ENCODE results near the gene FOXA3.

Gene FOXA3

GRCh38 chr19:45878043-45878794 is 14.1 kb downstream of the FOXA3 start:
- TF ChIP-seq ZNF8 (CRISPR knock-in tag; IDR thresholded peaks at IDR 0.05), result no peak
- TF ChIP-seq ISL1 (CRISPR knock-in tag; IDR thresholded peaks at IDR 0.05), result no peak
- TF ChIP-seq PPARA (CRISPR knock-in tag; IDR thresholded peaks at IDR 0.05; ENCODE audit: borderline replicate concordance), result no peak
- TF ChIP-seq RARB (CRISPR knock-in tag; IDR thresholded peaks at IDR 0.05), result no peak
- no peak for TF ChIP-seq CSRNP3 (CRISPR knock-in tag; IDR thresholded peaks at IDR 0.05)
- TF ChIP-seq TCF4 (CRISPR knock-in tag; IDR thresholded peaks at IDR 0.05; ENCODE audit: borderline replicate concordance), result no peak
- TF ChIP-seq TOX (CRISPR knock-in tag; IDR thresholded peaks at IDR 0.05; ENCODE audit: borderline replicate concordance), result no peak
- TF ChIP-seq ARNTL (CRISPR knock-in tag; IDR thresholded peaks at IDR 0.05; ENCODE audit: borderline replicate concordance, low read depth), result no peak
- no peak for ATAC-seq

GRCh38 chr19:45879055-45879454 is 14.9 kb downstream of the FOXA3 start:
- TF ChIP-seq TCF4 (CRISPR knock-in tag; IDR thresholded peaks at IDR 0.05; ENCODE audit: borderline replicate concordance) (no peak), CREB5 (CRISPR knock-in tag; IDR thresholded peaks at IDR 0.05; ENCODE audit: low read depth) (no peak), ISL1 (CRISPR knock-in tag; IDR thresholded peaks at IDR 0.05) (no peak), OSR1 (CRISPR knock-in tag; IDR thresholded peaks at IDR 0.05) (no peak), GLIS3 (CRISPR knock-in tag; IDR thresholded peaks at IDR 0.05) (no peak), TSHZ2 (CRISPR knock-in tag; IDR thresholded peaks at IDR 0.05) (no peak), PATZ1 (CRISPR knock-in tag; IDR thresholded peaks at IDR 0.05; ENCODE audit: borderline replicate concordance) (no peak), BACH2 (CRISPR knock-in tag; IDR thresholded peaks at IDR 0.05; ENCODE audit: borderline replicate concordance) (no peak)
- ATAC-seq, result no peak

- no peak for TF ChIP-seq BACH2 (CRISPR knock-in tag; IDR thresholded peaks at IDR 0.05; ENCODE audit: borderline replicate concordance)
- TF ChIP-seq CREB5 (CRISPR knock-in tag; IDR thresholded peaks at IDR 0.05; ENCODE audit: low read depth), result no peak
- TF ChIP-seq ZFP3 (CRISPR knock-in tag; IDR thresholded peaks at IDR 0.05), result no peak
- TF ChIP-seq TCF4 (CRISPR knock-in tag; IDR thresholded peaks at IDR 0.05; ENCODE audit: borderline replicate concordance), result no peak
- no peak for TF ChIP-seq ZFP30 (CRISPR knock-in tag; IDR thresholded peaks at IDR 0.05)
- TF ChIP-seq SNAI2 (CRISPR knock-in tag; IDR thresholded peaks at IDR 0.05), result no peak
- no peak for TF ChIP-seq GLIS3 (CRISPR knock-in tag; IDR thresholded peaks at IDR 0.05)
- TF ChIP-seq ARNTL (CRISPR knock-in tag; IDR thresholded peaks at IDR 0.05; ENCODE audit: borderline replicate concordance, low read depth), result no peak
- no peak for TF ChIP-seq ZNF70 (CRISPR knock-in tag; IDR thresholded peaks at IDR 0.05)
- no peak for TF ChIP-seq TSHZ2 (CRISPR knock-in tag; IDR thresholded peaks at IDR 0.05)
- TF ChIP-seq POU6F1 (CRISPR knock-in tag; IDR thresholded peaks at IDR 0.05; ENCODE audit: borderline replicate concordance, low read depth), result no peak
- no peak for TF ChIP-seq PPARA (CRISPR knock-in tag; IDR thresholded peaks at IDR 0.05; ENCODE audit: borderline replicate concordance)
- TF ChIP-seq ZNF8 (CRISPR knock-in tag; IDR thresholded peaks at IDR 0.05), result no peak
- no peak for ATAC-seq
These were observed 15.8 kb downstream of the FOXA3 start for GRCh38 chr19:45879971-45880370.
